ENCODE data around the gene SUCLG2. TPM values are rescaled to one million over a fixed set of nuclear protein-coding genes. Genes with fewer than 3 reads are reported as not detected.

SUCLG2 gene
- total RNA-seq, 1 donor from 2014 or later: 53.8 TPM

DNA sequence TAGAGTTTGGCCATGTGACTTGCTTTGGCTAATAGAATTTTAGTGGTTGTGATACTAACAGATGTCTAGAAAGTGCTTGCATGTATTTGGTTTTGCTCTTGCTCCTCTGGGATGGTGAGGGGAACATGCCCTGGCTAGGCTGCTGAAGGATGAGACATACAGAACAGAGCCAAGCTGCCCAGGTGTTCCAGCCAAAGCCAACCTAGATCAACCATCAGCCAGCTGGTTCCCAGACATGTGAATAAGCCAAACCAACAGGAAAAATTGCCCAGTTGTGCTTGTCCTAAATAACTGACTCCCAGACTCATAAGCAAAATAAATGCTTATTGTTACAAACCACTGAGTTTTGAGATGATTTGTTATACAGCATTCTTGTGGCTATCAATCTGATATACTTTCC is 292.6 kb downstream of the SUCLG2 start:
- intact Hi-C loops (cut with DNase I): no loop called here
- ATAC-seq: no peak
- H3K27me3 ChIP-seq: no peaks in the 10 kb centered on the region

DNA sequence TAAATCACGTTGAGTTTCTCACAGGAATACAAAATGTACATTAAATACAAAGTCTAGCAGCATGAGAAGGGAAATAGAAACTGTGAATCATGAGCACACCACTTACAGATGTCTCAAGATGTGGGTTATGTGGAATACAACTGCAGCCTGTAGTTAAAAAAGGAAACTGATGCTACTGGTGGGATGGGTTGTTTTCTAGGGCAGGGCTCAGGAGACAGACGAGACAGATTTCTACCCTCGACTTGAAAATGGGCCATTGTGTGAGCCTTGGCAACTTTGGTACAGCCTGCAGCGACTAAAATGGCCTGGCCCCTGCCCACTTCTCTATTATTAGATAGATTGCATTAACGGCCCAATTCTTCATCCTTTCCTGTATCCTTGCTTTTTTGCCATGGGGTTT is 293.1 kb downstream of the SUCLG2 start:
- Histone ChIP-seq H3K36me3 (no peaks in the 10 kb centered on the region), H3K4me3 (no peak overlapping the region), H3K9me3 (no peaks in the 10 kb centered on the region), H3K27ac (no peak overlapping the region), H3K27me3 (no peaks in the 10 kb centered on the region), H3K4me1 (no peaks in the 10 kb centered on the region)
- intact Hi-C loops (cut with DNase I): no loop called here
- TF ChIP-seq, protein P1, sequence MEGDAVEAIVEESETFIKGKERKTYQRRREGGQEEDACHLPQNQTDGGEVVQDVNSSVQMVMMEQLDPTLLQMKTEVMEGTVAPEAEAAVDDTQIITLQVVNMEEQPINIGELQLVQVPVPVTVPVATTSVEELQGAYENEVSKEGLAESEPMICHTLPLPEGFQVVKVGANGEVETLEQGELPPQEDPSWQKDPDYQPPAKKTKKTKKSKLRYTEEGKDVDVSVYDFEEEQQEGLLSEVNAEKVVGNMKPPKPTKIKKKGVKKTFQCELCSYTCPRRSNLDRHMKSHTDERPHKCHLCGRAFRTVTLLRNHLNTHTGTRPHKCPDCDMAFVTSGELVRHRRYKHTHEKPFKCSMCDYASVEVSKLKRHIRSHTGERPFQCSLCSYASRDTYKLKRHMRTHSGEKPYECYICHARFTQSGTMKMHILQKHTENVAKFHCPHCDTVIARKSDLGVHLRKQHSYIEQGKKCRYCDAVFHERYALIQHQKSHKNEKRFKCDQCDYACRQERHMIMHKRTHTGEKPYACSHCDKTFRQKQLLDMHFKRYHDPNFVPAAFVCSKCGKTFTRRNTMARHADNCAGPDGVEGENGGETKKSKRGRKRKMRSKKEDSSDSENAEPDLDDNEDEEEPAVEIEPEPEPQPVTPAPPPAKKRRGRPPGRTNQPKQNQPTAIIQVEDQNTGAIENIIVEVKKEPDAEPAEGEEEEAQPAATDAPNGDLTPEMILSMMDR (IDR thresholded peaks at IDR 0.05): no peak
- DNase-seq: no peak
- no peak for ATAC-seq

More for the DNA sequence above, 292.6 kb downstream of the SUCLG2 start:
- no peak overlapping the region for H3K27ac ChIP-seq
- H3K4me1 ChIP-seq: no peaks in the 10 kb centered on the region
- H3K36me3 ChIP-seq: no peaks in the 10 kb centered on the region
- no peak overlapping the region for H3K4me3 ChIP-seq
- TF ChIP-seq, protein P1 (IDR thresholded peaks at IDR 0.05): no peak
- DNase-seq: no peak
- H3K9me3 ChIP-seq: no peaks in the 10 kb centered on the region

DNA sequence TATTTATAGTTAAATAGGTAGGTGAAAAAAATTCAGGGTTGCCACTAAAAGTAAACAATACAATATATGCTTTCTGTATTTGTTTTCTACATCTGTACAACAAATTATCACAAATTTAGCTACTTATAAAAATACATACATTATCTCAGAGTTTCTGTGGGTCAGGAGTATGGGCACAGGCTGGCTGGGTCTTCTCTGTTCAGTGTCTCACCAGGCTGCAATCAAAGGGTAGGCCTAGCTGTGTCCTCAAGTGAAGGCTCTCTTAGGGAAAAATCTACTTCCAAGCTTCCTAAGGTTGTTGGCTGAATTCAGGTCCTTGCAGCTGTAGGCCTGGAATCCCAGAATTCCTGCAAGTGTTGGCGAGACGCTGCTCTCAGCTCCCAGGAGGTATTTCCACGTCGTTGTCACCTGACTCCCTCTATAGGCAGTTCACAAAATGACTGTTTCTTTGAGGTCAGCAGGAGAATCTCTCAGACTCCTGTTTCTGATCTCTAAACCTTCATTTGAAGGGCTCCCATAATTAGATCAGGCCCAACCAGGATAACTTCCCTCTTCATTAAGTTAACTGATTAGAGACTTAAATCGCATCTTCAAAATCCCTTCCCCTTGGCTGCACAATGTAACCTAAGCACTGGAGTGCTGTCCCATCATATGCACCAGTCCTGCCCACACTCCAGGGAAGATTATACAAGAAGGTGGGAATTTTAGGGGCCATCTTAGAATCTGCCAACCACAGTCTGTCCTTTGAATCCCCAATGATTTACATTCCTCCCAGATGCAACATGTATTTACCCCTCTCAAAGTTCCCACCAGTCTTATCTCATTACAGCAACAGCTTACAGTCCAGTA is 296.6 kb downstream of the SUCLG2 start:
- TF ChIP-seq, protein P1 (IDR thresholded peaks at IDR 0.05): peak; percentile 37
- H3K9me3 ChIP-seq: no peaks in the 10 kb centered on the region
- DNase-seq (no peak), ATAC-seq (peak; percentile 80)
- H3K4me1 ChIP-seq: no peaks in the 10 kb centered on the region
- H3K36me3 ChIP-seq: no peaks in the 10 kb centered on the region
- no peak overlapping the region for H3K4me3 ChIP-seq
- H3K27me3 ChIP-seq: no peaks in the 10 kb centered on the region
- no peak overlapping the region for H3K27ac ChIP-seq
- intact Hi-C loops (cut with DNase I): no loop called here

DNA sequence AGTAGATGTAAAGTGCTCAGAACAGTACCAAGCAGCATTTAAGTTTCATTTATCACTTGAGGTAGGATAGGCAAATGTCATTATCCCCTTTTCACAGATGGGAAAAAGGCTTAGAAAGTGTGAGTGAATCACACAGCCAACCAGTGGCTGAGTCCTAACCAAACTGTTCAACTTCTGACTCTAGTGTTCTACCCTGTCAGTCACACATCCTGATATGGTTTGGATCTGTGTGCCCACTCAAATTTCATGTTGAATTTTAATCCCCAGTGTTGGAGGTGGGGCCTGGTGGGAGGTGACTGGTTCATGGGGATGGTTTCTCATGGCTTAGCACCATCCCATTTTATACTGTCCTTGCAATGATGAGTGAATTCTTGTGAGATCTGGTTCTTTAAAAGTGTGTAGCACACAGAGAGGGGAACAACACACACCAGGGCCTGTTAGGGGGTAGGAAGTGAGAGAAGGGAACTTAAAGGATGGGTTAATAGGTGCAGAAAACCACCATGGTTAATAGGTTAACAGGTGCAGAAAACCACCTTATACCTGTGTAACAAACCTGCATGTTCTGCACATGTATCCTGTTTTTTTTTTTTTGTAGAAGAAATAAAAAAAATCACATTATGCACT is 304.7 kb downstream of the SUCLG2 start:
- Histone ChIP-seq H3K36me3 (no peaks in the 10 kb centered on the region), H3K9me3 (peaks cover 2% of the 10 kb centered on the region), H3K4me3 (no peak overlapping the region), H3K27me3 (no peaks in the 10 kb centered on the region), H3K27ac (no peak overlapping the region), H3K4me1 (no peaks in the 10 kb centered on the region)
- DNase-seq: no peak
- TF ChIP-seq, protein P1 (IDR thresholded peaks at IDR 0.05): no peak
- intact Hi-C loops (cut with DNase I): no loop called here
- no peak for ATAC-seq

DNA sequence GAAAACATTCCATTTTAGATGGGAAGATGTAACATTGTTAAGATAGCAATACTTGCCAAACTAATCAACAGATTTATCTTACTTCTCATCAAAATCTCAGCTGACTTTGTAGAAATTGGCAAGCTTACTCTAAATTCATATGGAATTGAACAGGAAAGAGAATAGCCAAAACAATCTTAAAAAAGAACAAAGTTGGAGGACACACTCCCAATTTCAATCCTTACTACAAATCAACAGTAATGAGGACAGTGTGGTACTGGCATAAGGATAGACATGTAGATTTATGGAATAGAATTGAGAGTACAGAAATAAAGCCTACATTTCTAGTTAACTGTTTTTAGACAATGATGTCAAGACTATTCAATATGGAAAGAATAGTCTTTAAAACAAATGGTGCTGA is 308.3 kb downstream of the SUCLG2 start:
- intact Hi-C loops (cut with DNase I): no loop called here
- Histone ChIP-seq H3K36me3 (no peaks in the 10 kb centered on the region), H3K4me1 (no peaks in the 10 kb centered on the region), H3K9me3 (peaks cover 6% of the 10 kb centered on the region), H3K4me3 (no peak overlapping the region), H3K27me3 (no peaks in the 10 kb centered on the region), H3K27ac (no peak overlapping the region)
- DNase-seq (no peak), ATAC-seq (no peak)
- TF ChIP-seq, protein P1 (IDR thresholded peaks at IDR 0.05): no peak

Data from upper lobe of right lung (tissue), 1 donor.